SK-N-SH (cell line): Measurements from ENCODE around the gene GNAT1. TPM values are rescaled to one million over a fixed set of nuclear protein-coding genes. Genes with fewer than 3 reads are reported as not detected.
"Not testable (repeated sequence)": the region's sequence is repeated elsewhere in the genome, so short reads cannot be mapped to it uniquely, and the experiment has no call there.

Source experiments
- CTCF ChIA-PET: fragments of 300-600, 350-600 bp; formaldehyde crosslinking; extraction: SDS; loops from one replicate; lab custom pipeline; 2021; lab: Yijun Ruan, JAX
- POLR2A ChIA-PET: fragments of 350-600 bp; sonication (Branson Sonifier 250); formaldehyde crosslinking; extraction: SDS; loops from one replicate; lab custom pipeline; 2020; ENCODE audit warnings: antibody characterized with exemption, inconsistent platforms; lab: Yijun Ruan, JAX
- DNase-seq: peaks from one replicate; pipeline ENCODE4 v3.0.0; 2012
- H2AFZ ChIP-seq: fragments of 200-600 bp; sonication (generic); 2 replicates; pipeline ENCODE4 v1.8.1; 2016; ENCODE audit warnings: antibody characterized with exemption, mild to moderate bottlenecking, low read depth
- H3F3A ChIP-seq: fragments of 200-600 bp; sonication (generic); replicated peaks from 2 replicates; pipeline ENCODE3; 2016; ENCODE audit warnings: antibody characterized with exemption, mild to moderate bottlenecking; ENCODE audit not compliant: insufficient read depth
- H3K27ac ChIP-seq, 2 experiments: fragments of 200-500 bp in 1 of 2; fragments of 200-600 bp in 1 of 2; sonication (Bioruptor generic) in 1 of 2; sonication (generic), shearing (Covaris generic) in 1 of 2; 2 replicates each; pipeline versions ENCODE4 v1.5.1 to v1.6.1; 2014 to 2016; ENCODE audit warnings: low read depth in 2 of 2, inconsistent platforms in 1 of 2, low read length in 1 of 2, mild to moderate bottlenecking in 1 of 2, mixed read lengths in 1 of 2
- H3K27me3 ChIP-seq: fragments of 200-600 bp; sonication (generic), shearing (Covaris generic); 2 replicates; pipeline ENCODE4 v1.6.1; 2016; ENCODE audit warnings: mixed run types; ENCODE audit not compliant: insufficient read depth
- H3K36me3 ChIP-seq, 2 experiments: fragments of 200-500 bp in 1 of 2; fragments of 200-600 bp in 1 of 2; sonication (Bioruptor generic) in 1 of 2; sonication (generic) in 1 of 2; replicated peaks in 1 of 2; 2 replicates each; pipeline versions ENCODE3 to v1.5.1; 2014 to 2016; ENCODE audit warnings: low read length in 1 of 2, mild to moderate bottlenecking in 1 of 2; ENCODE audit not compliant: insufficient read depth in 2 of 2, control insufficient read depth in 1 of 2
- H3K4me1 ChIP-seq, 2 experiments: fragments of 200-500 bp in 1 of 2; fragments of 200-600 bp in 1 of 2; sonication (Bioruptor generic) in 1 of 2; sonication (generic), shearing (Covaris generic) in 1 of 2; 2 replicates each; pipeline versions ENCODE4 v1.5.1 to v1.6.1; 2014 to 2016; ENCODE audit warnings: low read depth in 1 of 2, low read length in 1 of 2, mixed run types in 1 of 2; ENCODE audit not compliant: insufficient read depth in 2 of 2, control insufficient read depth in 1 of 2
- H3K4me2 ChIP-seq: fragments of 200-600 bp; sonication (generic), shearing (Covaris generic); 2 replicates; pipeline ENCODE4 v1.6.1; 2017; ENCODE audit warnings: mixed run types
- H3K4me3 ChIP-seq, 2 experiments: fragments of 200-500 bp in 1 of 2; fragments of 200-600 bp in 1 of 2; sonication (Bioruptor generic) in 1 of 2; sonication (generic), shearing (Covaris generic) in 1 of 2; 2 replicates each; pipeline versions ENCODE4 v1.5.1 to v1.8.1; 2014 to 2016; ENCODE audit warnings: low read depth in 2 of 2, inconsistent platforms in 1 of 2, low read length in 1 of 2, mild to moderate bottlenecking in 1 of 2, mixed read lengths in 1 of 2, moderate library complexity in 1 of 2
- H3K79me2 ChIP-seq: fragments of 200-600 bp; sonication (generic); 2 replicates; pipeline ENCODE4 v1.8.1; 2017; ENCODE audit warnings: mild to moderate bottlenecking; ENCODE audit not compliant: insufficient read depth
- H3K9ac ChIP-seq: fragments of 200-600 bp; sonication (generic); 2 replicates; pipeline ENCODE4 v1.6.1; 2017; ENCODE audit warnings: mixed run types
- H3K9me2 ChIP-seq: fragments of 200-600 bp; sonication (generic); 2 replicates; pipeline ENCODE4 v1.6.1; 2017; ENCODE audit warnings: mixed run types
- H3K9me3 ChIP-seq: fragments of 200-600 bp; sonication (generic); 2 replicates; pipeline ENCODE4 v1.6.1; 2017; ENCODE audit warnings: mixed run types, mild to moderate bottlenecking, moderate library complexity
- H4K20me1 ChIP-seq: fragments of 200-600 bp; sonication (generic); 2 replicates; pipeline ENCODE4 v1.6.1; 2017; ENCODE audit warnings: mild to moderate bottlenecking, mixed run types; ENCODE audit not compliant: insufficient read depth
- CTCF ChIP-seq: fragments of 200-600 bp; sonication (generic); IDR thresholded peaks from 2 replicates; pipeline ENCODE4 v1.6.1; 2017; ENCODE audit warnings: antibody characterized with exemption, mild to moderate bottlenecking, moderate library complexity
- ELF1 ChIP-seq: IDR thresholded peaks from 2 replicates; pipeline ENCODE4 v1.4.0; 2012
- FOXJ3 ChIP-seq: sonication (generic); formaldehyde crosslinking; IDR thresholded peaks from 2 replicates; pipeline ENCODE4 v1.5.1; 2020; ENCODE audit warnings: mild to moderate bottlenecking, missing genetic modification reagents
- GATA2 ChIP-seq: sonication (generic); formaldehyde crosslinking; IDR thresholded peaks from 2 replicates; pipeline ENCODE4 v1.5.0; 2020; ENCODE audit warnings: mild to moderate bottlenecking, missing genetic modification reagents
- PBX3 ChIP-seq: IDR thresholded peaks from 2 replicates; pipeline ENCODE4; 2012
- REST ChIP-seq: IDR thresholded peaks from 2 replicates; pipeline ENCODE4 v1.6.1; 2012; ENCODE audit warnings: mild to moderate bottlenecking, low read depth, low read length, moderate library complexity
- RFX5 ChIP-seq: IDR thresholded peaks from 2 replicates; pipeline ENCODE4 v1.6.1; 2012; ENCODE audit warnings: mild to moderate bottlenecking, improper control_type of control experiment, low read length
- TAF1 ChIP-seq: IDR thresholded peaks from 2 replicates; pipeline ENCODE4 v1.6.1; 2012; ENCODE audit warnings: low read depth, mild to moderate bottlenecking, low read length, moderate library complexity, borderline replicate concordance
- TEAD4 ChIP-seq: IDR thresholded peaks from 2 replicates; pipeline ENCODE4 v1.4.0; 2012; ENCODE audit warnings: mild to moderate bottlenecking, borderline replicate concordance; ENCODE audit not compliant: insufficient read depth
- USF2 ChIP-seq: fragments of 150-350 bp; IDR thresholded peaks from 2 replicates; pipeline ENCODE4 v1.6.1; 2017; ENCODE audit warnings: antibody characterized with exemption, low read length, low read depth, borderline replicate concordance
- WGBS: methylation state at CpG from one replicate; pipeline ENCODE4 v1.1.6; 2017; ENCODE audit warnings: low lambda C conversion rate; 5-methylcytosine and 5-hydroxymethylcytosine counted together
- polyA plus RNA-seq, 3 experiments: library from polyadenylated mRNA; depleted of rRNA; stranded (reverse); fragments of >200 nt; gene quantifications; 2 replicates each; pipeline ENCODE4 v1.2.3, GENCODE V29; 2012

GNAT1 gene
- polyA plus RNA-seq, 1 of the 3 experiments (the other 2 are of a cell fraction), result not detected

GRCh38 chr3:50227390-50228183 lies 36.2 kb downstream of the GNAT1 start (continued):
- TF ChIP-seq FOXJ3 (CRISPR knock-in tag), result no peak
- no peak for TF ChIP-seq PBX3
- TF ChIP-seq GATA2 (CRISPR knock-in tag), result no peak; the same call in 1 of the 2 replicates
- no peak for TF ChIP-seq RFX5
- peak; percentile 90 for TF ChIP-seq TAF1
- peak; percentile 44; the same call in 1 of the 2 replicates for TF ChIP-seq REST

GRCh38 chr3:50228184-50228763 lies 36.9 kb downstream of the GNAT1 start:
- H3K27ac ChIP-seq, result peak overlapping the region; percentile 16 to 84; a peak in 1 of 4 replicates
- H3F3A ChIP-seq, H3K4me1 ChIP-seq, H4K20me1 ChIP-seq, DNase-seq, H3K9me3 ChIP-seq, H3K36me3 ChIP-seq, H3K9me2 ChIP-seq, H3K79me2 ChIP-seq, H3K27me3 ChIP-seq, POLR2A ChIA-PET: not testable (repeated sequence)
- CTCF ChIA-PET, result interaction anchor here (0.9 to 61.6 kb wide), 12 partner anchors 9 to 107 kb away, joined by 3 to 1375 read pairs (median 34); partner anchors contain the start of genes GNAI2, GNAT1, IFRD2 and LSMEM2
- H3K4me3 ChIP-seq, result peak overlapping the region; percentile 73 to 77
- peak overlapping the region; percentile 65 for H2AFZ ChIP-seq
- peak overlapping the region; percentile 61 for H3K9ac ChIP-seq
- WGBS, result 67% methylated on average over 15 of the region's 15 CpGs
- H3K4me2 ChIP-seq, result peak overlapping the region; percentile 90

GRCh38 chr3:50229490-50229889 lies 38.1 kb downstream of the GNAT1 start:
- H3K9ac ChIP-seq, result no peak overlapping the region
- POLR2A ChIA-PET, result no interaction called here
- no peaks in the 10 kb centered on the region for H3K9me3 ChIP-seq
- no peak overlapping the region for H3K4me2 ChIP-seq
- H3K4me1 ChIP-seq, result peaks cover 0 to 9% of the 10 kb centered on the region in 2 experiments; a peak in 1 of 4 replicates
- DNase-seq, result no peak
- WGBS, result 97% methylated on average over 3 of the region's 3 CpGs
- no peaks in the 10 kb centered on the region for H4K20me1 ChIP-seq
- no peaks in the 10 kb centered on the region for H3K9me2 ChIP-seq
- H3K27me3 ChIP-seq, result no peaks in the 10 kb centered on the region; the same call in 1 of the 2 replicates
- H3K79me2 ChIP-seq, result no peaks in the 10 kb centered on the region
- no peak overlapping the region for H3K4me3 ChIP-seq
- H3F3A ChIP-seq, result peaks cover 3% of the 10 kb centered on the region
- H3K36me3 ChIP-seq, result no peaks in the 10 kb centered on the region
- H2AFZ ChIP-seq, result no peak overlapping the region
- no peak overlapping the region for H3K27ac ChIP-seq
- CTCF ChIA-PET, result interaction anchor here (1.1 to 61.6 kb wide), 8 partner anchors 19 to 384 kb away, joined by 3 to 1375 read pairs (median 78); partner anchors contain the start of genes GNAI2, GNAT1, LSMEM2 and SEMA3B
- TF ChIP-seq FOXJ3 (CRISPR knock-in tag) (no peak), ELF1 (no peak), CTCF (no peak), USF2 (no peak), REST (no peak), TEAD4 (no peak)
